GM21360 (cell line): ENCODE measurements around the gene ABHD14A.
"Not testable (repeated sequence)": the region's sequence is repeated elsewhere in the genome, so short reads cannot be mapped to it uniquely, and the experiment has no call there.

ENCODE experiments used
- ATAC-seq: cut with Tn5 transposase; IDR thresholded peaks from one replicate; pipeline ENCODE4 v1.9.1; 2021; ENCODE audit warnings: mild to moderate bottlenecking, moderate library complexity; ENCODE audit not compliant: unreplicated experiment

Gene ABHD14A

GRCh38 chr3:51993657-51994056, 18.8 kb downstream of the ABHD14A start:
- ATAC-seq, result not testable (repeated sequence)

GRCh38 chr3:51994530-51994929, 19.7 kb downstream of the ABHD14A start:
- ATAC-seq, result no peak

- ATAC-seq, result peak; percentile 86
Measured at GRCh38 chr3:51995346-51996163, 20.7 kb downstream of the ABHD14A start, which contains the start of gene RPL29. TSS of gene RPL29 (minus strand) at chr3:51995895. CDS start at chr3:51995461, 434 bp downstream.

- no peak for ATAC-seq
Measured at GRCh38 chr3:51997172-51997571, 22.3 kb downstream of the ABHD14A start.

GRCh38 chr3:51997935-51998596, 23.2 kb downstream of the ABHD14A start:
- no peak for ATAC-seq

- ATAC-seq, result no peak
Measured at GRCh38 chr3:51998774-51999173, 23.9 kb downstream of the ABHD14A start.

GRCh38 chr3:51999846-52000245, 25.0 kb downstream of the ABHD14A start:
- ATAC-seq, result no peak

GRCh38 chr3:52001443-52001974, 26.6 kb downstream of the ABHD14A start:
- peak; percentile 72 for ATAC-seq

- ATAC-seq, result no peak
Measured at GRCh38 chr3:52002748-52003147, 27.9 kb downstream of the ABHD14A start.

GRCh38 chr3:52004163-52004787, 29.4 kb downstream of the ABHD14A start:
- ATAC-seq, result no peak

- no peak for ATAC-seq
Measured at GRCh38 chr3:52004906-52005395, 30.1 kb downstream of the ABHD14A start.

GRCh38 chr3:52005571-52005986, 30.7 kb downstream of the ABHD14A start:
- ATAC-seq, result no peak

GRCh38 chr3:52006017-52006819, 31.4 kb downstream of the ABHD14A start:
- no peak for ATAC-seq

- no peak for ATAC-seq
Measured at GRCh38 chr3:52006820-52007133, 31.9 kb downstream of the ABHD14A start.

- ATAC-seq, result no peak
Measured at GRCh38 chr3:52007291-52007690, 32.4 kb downstream of the ABHD14A start.

GRCh38 chr3:52010431-52010830, 35.6 kb downstream of the ABHD14A start:
- ATAC-seq, result no peak

GRCh38 chr3:52012699-52013098, 37.8 kb downstream of the ABHD14A start:
- no peak for ATAC-seq

- no peak for ATAC-seq
Measured at GRCh38 chr3:52013802-52014598, 39.1 kb downstream of the ABHD14A start.

- no peak for ATAC-seq
Measured at GRCh38 chr3:52014613-52015012, 39.7 kb downstream of the ABHD14A start.
